Measurements from ENCODE around the gene FHL3. TPM values are rescaled to one million over a fixed set of nuclear protein-coding genes. Genes with fewer than 3 reads are reported as not detected.

The FHL3 gene
- total RNA-seq, 1 donor from 2014 or later: 21.2 TPM

DNA sequence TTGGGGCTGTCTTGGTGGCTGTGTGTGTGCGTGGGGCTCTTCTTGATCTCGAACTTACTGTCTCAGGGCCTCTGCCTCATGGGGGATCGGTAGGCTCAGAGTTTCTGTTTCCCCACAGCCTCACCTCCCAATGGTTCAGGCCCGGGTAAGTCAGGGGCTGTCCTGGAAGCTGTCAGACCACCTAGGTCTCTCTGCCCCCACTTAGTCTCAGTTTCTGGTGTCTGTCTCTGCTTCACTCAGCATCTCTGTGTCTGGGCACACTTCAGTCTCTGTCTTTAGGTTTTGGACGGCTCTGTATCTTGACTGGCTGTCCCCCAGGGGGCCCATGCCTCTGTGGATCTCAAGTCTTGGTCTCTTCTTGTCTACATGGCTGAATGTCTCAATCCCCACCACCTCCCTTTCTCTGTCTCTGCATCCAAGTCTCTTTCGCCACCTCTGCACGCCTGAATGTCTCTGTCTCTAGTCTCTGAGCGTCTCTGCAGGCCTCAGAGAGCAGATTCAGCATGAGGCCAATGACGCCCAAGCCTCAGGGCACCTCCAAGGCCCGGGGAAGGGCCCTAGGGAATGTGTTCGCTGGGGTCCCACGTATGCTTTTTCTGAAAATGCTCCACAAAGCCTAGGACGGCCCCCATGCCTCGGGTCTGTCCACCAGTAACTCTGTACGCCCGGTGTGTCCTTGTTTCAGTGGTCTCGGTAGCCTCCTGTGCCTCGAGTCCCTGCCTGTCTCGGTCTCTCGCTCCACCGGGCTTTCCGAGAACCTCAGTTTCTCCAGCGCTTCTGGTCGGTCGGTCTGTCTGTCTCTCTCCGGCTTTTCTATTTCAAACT lies 818 bp downstream of the FHL3 start:
- peaks cover 5% of the 10 kb centered on the region for H3K27me3 Mint-ChIP-seq (ENCODE audit: low read depth)
- H3K27ac Mint-ChIP-seq (ENCODE audit: unreplicated experiment): no peak overlapping the region
- no peaks in the 10 kb centered on the region for H3K36me3 Mint-ChIP-seq (ENCODE audit: low read depth)
- TF ChIP-seq, protein P1, sequence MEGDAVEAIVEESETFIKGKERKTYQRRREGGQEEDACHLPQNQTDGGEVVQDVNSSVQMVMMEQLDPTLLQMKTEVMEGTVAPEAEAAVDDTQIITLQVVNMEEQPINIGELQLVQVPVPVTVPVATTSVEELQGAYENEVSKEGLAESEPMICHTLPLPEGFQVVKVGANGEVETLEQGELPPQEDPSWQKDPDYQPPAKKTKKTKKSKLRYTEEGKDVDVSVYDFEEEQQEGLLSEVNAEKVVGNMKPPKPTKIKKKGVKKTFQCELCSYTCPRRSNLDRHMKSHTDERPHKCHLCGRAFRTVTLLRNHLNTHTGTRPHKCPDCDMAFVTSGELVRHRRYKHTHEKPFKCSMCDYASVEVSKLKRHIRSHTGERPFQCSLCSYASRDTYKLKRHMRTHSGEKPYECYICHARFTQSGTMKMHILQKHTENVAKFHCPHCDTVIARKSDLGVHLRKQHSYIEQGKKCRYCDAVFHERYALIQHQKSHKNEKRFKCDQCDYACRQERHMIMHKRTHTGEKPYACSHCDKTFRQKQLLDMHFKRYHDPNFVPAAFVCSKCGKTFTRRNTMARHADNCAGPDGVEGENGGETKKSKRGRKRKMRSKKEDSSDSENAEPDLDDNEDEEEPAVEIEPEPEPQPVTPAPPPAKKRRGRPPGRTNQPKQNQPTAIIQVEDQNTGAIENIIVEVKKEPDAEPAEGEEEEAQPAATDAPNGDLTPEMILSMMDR (conservative IDR thresholded peaks at IDR 0.05): no peak
- H3K9me3 Mint-ChIP-seq: no peaks in the 10 kb centered on the region
- peak overlapping the region; percentile 84 for H3K4me3 Mint-ChIP-seq
- H3K4me1 Mint-ChIP-seq: peaks cover 43% of the 10 kb centered on the region
- DNase-seq (ENCODE audit: low read depth, low spot score): no peak

DNA sequence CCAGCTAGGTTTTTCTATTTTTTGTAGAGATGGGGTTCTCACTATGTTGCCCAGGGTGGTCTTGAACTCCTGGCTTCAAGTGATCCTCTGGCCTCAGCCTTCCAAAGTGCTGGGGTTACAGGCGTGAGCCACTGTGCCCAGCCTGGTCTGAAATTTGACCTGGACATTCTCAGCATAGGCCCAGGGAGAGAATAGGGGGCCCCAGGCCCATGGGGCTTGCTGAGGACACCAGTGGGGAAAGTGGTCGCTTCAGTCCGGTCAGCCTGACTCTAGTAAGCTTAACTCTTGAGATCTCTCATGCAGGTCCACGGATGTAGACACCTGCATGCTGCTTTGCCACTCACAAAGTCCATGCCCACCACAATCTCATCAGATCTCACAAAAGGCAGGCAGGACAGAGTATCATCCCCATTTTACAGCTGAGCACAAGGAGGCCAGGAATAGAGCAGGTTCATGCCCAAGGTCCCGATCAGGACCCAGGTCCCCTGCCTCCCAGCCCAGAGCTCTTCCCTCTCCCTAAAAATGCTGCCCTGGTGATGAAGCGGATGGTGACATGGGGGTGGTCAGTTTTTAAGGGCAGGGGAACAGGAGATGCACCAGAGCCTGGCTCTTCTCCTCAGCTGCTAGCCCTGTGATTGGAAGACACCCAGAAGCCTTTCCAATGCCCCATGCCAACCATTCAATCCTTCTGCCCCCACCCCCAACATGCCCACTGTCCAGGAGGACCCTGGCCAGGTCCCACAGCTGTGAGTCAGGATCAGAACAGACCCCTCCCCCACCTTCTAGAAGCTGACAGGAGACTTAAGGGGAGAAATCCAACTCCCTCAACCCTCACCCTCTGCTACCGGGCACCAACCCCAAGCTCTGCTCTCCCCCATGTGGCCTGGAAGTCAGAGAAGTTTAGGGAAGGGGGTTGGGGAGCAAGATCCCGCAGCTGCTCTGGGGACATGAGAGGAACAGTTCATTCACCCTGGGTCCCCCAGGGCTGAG lies 1.8 kb downstream of the FHL3 start:
- Mint-ChIP-seq H3K27me3 (ENCODE audit: low read depth) (peaks cover 5% of the 10 kb centered on the region), H3K9me3 (no peaks in the 10 kb centered on the region), H3K4me3 (peak overlapping the region; percentile 84), H3K36me3 (ENCODE audit: low read depth) (no peaks in the 10 kb centered on the region), H3K27ac (ENCODE audit: unreplicated experiment) (peak overlapping the region; percentile 12), H3K4me1 (peaks cover 43% of the 10 kb centered on the region)
- DNase-seq (ENCODE audit: low read depth, low spot score): no peak
- TF ChIP-seq, protein P1 (conservative IDR thresholded peaks at IDR 0.05): no peak

GRCh38 chr1:38000529-38001455 lies 4.5 kb downstream of the FHL3 start:
- peaks cover 5% of the 10 kb centered on the region for H3K27me3 Mint-ChIP-seq (ENCODE audit: low read depth)
- peak overlapping the region; percentile 100 for H3K27ac Mint-ChIP-seq (ENCODE audit: unreplicated experiment)
- H3K9me3 Mint-ChIP-seq: no peaks in the 10 kb centered on the region
- H3K4me1 Mint-ChIP-seq: peaks cover 48% of the 10 kb centered on the region
- DNase-seq (ENCODE audit: low read depth, low spot score): no peak
- H3K4me3 Mint-ChIP-seq: peak overlapping the region; percentile 78
- peaks cover 3% of the 10 kb centered on the region for H3K36me3 Mint-ChIP-seq (ENCODE audit: low read depth)
- TF ChIP-seq, protein P1 (conservative IDR thresholded peaks at IDR 0.05): no peak

- Mint-ChIP-seq H3K36me3 (ENCODE audit: low read depth) (peaks cover 3% of the 10 kb centered on the region), H3K4me1 (peaks cover 51% of the 10 kb centered on the region), H3K27ac (ENCODE audit: unreplicated experiment) (peak overlapping the region; percentile 100), H3K4me3 (peak overlapping the region; percentile 78), H3K9me3 (no peaks in the 10 kb centered on the region), H3K27me3 (ENCODE audit: low read depth) (peaks cover 5% of the 10 kb centered on the region)
- TF ChIP-seq, protein P1 (conservative IDR thresholded peaks at IDR 0.05): no peak
- DNase-seq (ENCODE audit: low read depth, low spot score): no peak
Measured at GRCh38 chr1:38000233-38000528, 5.1 kb downstream of the FHL3 start.

Measured in neural crest cell (in vitro differentiated cells).